MM.1S (cell line): ENCODE data around the gene SLC6A3.

Experiments used
- DNase-seq: peaks from one replicate; pipeline ENCODE4 v3.0.0-alpha.2; 2015
- H2AFZ ChIP-seq: fragments of 300-600 bp; sonication (generic); 2 replicates; pipeline ENCODE4 v1.6.0; 2016; ENCODE audit warnings: antibody characterized with exemption, low read length
- H3F3A ChIP-seq: fragments of 300-600 bp; sonication (generic); 2 replicates; pipeline ENCODE4 v1.6.1; 2016; ENCODE audit warnings: mild to moderate bottlenecking, antibody characterized with exemption, low read length, moderate library complexity, mixed read lengths; ENCODE audit not compliant: insufficient read depth
- H3K27ac ChIP-seq: fragments of 300-600 bp; sonication (generic); 2 replicates; pipeline ENCODE4 v1.5.1; 2016; ENCODE audit warnings: mild to moderate bottlenecking, low read length
- H3K27me3 ChIP-seq: fragments of 300-600 bp; sonication (generic); replicated peaks from 2 replicates; pipeline ENCODE4 v1.6.0; 2016; ENCODE audit warnings: low read length; ENCODE audit not compliant: insufficient read depth
- H3K36me3 ChIP-seq: fragments of 300-600 bp; sonication (generic); replicated peaks from 2 replicates; pipeline ENCODE4 v1.6.1; 2016; ENCODE audit warnings: mild to moderate bottlenecking, low read length, mixed read lengths; ENCODE audit not compliant: insufficient read depth
- H3K4me1 ChIP-seq: fragments of 300-600 bp; sonication (generic); 2 replicates; pipeline ENCODE4 v1.6.1; 2016; ENCODE audit warnings: low read length, mixed read lengths
- H3K4me2 ChIP-seq: fragments of 300-600 bp; sonication (generic); 2 replicates; pipeline ENCODE4 v1.6.0; 2016; ENCODE audit warnings: low read depth, low read length
- H3K4me3 ChIP-seq: fragments of 300-600 bp; sonication (generic); 2 replicates; pipeline ENCODE4 v1.5.1; 2016; ENCODE audit warnings: low read length, mixed read lengths
- H3K79me2 ChIP-seq: fragments of 300-600 bp; sonication (generic); 2 replicates; pipeline ENCODE4 v1.6.1; 2016; ENCODE audit warnings: mixed run types, low read length, mixed read lengths
- H3K9ac ChIP-seq: fragments of 300-600 bp; sonication (generic); 2 replicates; pipeline ENCODE4 v1.6.1; 2016; ENCODE audit warnings: low read length, mixed read lengths
- H3K9me2 ChIP-seq: fragments of 300-600 bp; sonication (generic); replicated peaks from 2 replicates; pipeline ENCODE4 v1.6.1; 2016; ENCODE audit warnings: mild to moderate bottlenecking, low read length, mixed read lengths; ENCODE audit not compliant: insufficient read depth
- H3K9me3 ChIP-seq: fragments of 300-600 bp; sonication (generic); replicated peaks from 2 replicates; pipeline ENCODE4 v1.6.1; 2016; ENCODE audit warnings: mild to moderate bottlenecking, low read length, mixed read lengths; ENCODE audit not compliant: insufficient read depth
- H4K20me1 ChIP-seq: fragments of 300-600 bp; sonication (generic); 2 replicates; pipeline ENCODE4 v1.6.1; 2016; ENCODE audit warnings: mild to moderate bottlenecking, low read length, moderate library complexity, mixed read lengths; ENCODE audit not compliant: insufficient read depth
- CTCF ChIP-seq: fragments of 300-600 bp; sonication (generic); IDR thresholded peaks from 2 replicates; pipeline ENCODE4 v1.5.1; 2016; ENCODE audit warnings: antibody characterized with exemption, low read length, mixed read lengths
- EZH2 ChIP-seq: fragments of 300-600 bp; sonication (generic); optimal IDR thresholded peaks from 2 replicates; pipeline ENCODE3; 2017; ENCODE audit warnings: low read depth, mild to moderate bottlenecking, antibody characterized with exemption, low read length, mixed read lengths
- EZH2phosphoT487 ChIP-seq: fragments of 300-600 bp; sonication (generic); IDR thresholded peaks from 2 replicates; pipeline ENCODE4 v1.6.1; 2018; ENCODE audit warnings: antibody characterized with exemption, low read length

The SLC6A3 gene

DNA sequence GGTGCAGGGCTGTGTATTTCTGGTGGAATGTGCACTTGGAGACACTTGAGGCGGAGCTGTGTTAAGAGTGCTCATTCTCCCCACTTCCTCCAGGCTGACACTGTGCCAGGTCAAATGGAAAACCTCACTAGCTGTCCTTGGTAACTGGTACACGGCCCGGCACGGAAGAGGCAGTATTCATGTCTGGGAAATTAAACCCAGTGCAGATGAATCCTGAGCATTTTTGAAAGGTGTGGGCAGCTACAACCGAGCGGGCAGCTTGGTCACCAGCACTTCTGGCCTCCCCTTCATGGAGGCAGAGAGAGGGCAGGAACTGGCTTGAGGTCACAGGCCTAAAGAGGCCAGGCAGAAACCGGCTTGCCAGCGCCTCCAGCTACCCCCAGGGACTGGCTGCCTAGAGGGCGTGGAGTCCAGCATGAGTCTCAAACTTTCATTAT is 101.9 kb downstream of the SLC6A3 start:
- Histone ChIP-seq H3K36me3 (peaks cover 34% of the 10 kb centered on the region), H3K27me3 (no peaks in the 10 kb centered on the region), H3K79me2 (peaks cover 77% of the 10 kb centered on the region), H2AFZ (no peak overlapping the region), H3K4me2 (peak overlapping the region; percentile 92), H3K4me3 (peak overlapping the region; percentile 93), H3K9me2 (no peaks in the 10 kb centered on the region), H3K9me3 (no peaks in the 10 kb centered on the region), H4K20me1 (no peaks in the 10 kb centered on the region), H3F3A (peaks cover 50% of the 10 kb centered on the region), H3K4me1 (peaks cover 41% of the 10 kb centered on the region), H3K27ac (peak overlapping the region; percentile 98), H3K9ac (peak overlapping the region; percentile 98)
- DNase-seq: peak; percentile 70
- TF ChIP-seq EZH2phosphoT487 (no peak), EZH2 (no peak), CTCF (no peak; the same call in 1 of the 2 replicates)
